ENCODE data around the gene PAX6.
A peak's percentile ranks its signal among the peaks of the same experiment; 100 is the strongest.

PAX6 gene

GRCh38 chr11:31822175-31822926 lies 11.2 kb upstream of the PAX6 start:
- no peak for DNase-seq

GRCh38 chr11:31821766-31822165 lies 10.6 kb upstream of the PAX6 start:
- DNase-seq = no peak

GRCh38 chr11:31821235-31821764 lies 10.2 kb upstream of the PAX6 start:
- DNase-seq = no peak

GRCh38 chr11:31820438-31820818 lies 9.3 kb upstream of the PAX6 start:
- no peak for DNase-seq

GRCh38 chr11:31819621-31820437 lies 8.7 kb upstream of the PAX6 start:
- no peak for DNase-seq

GRCh38 chr11:31818874-31819331 lies 7.8 kb upstream of the PAX6 start:
- no peak for DNase-seq

- no peak for DNase-seq
Measured at GRCh38 chr11:31818425-31818755, 7.3 kb upstream of the PAX6 start.

- no peak for DNase-seq
Measured at GRCh38 chr11:31817621-31818424, 6.7 kb upstream of the PAX6 start.

- no peak for DNase-seq
Measured at GRCh38 chr11:31817054-31817620, 6.0 kb upstream of the PAX6 start.

- DNase-seq = no peak
Measured at GRCh38 chr11:31816468-31817053, 5.4 kb upstream of the PAX6 start.

- DNase-seq = no peak
Measured at GRCh38 chr11:31815711-31816467, 4.8 kb upstream of the PAX6 start.

GRCh38 chr11:31814176-31814868 lies 3.2 kb upstream of the PAX6 start:
- DNase-seq = no peak

GRCh38 chr11:31813391-31814175 lies 2.5 kb upstream of the PAX6 start:
- DNase-seq = no peak

- no peak for DNase-seq
Measured at GRCh38 chr11:31812383-31813381, 1.6 kb upstream of the PAX6 start.

- peak; percentile 13 for DNase-seq
Measured at GRCh38 chr11:31809857-31810778, 1.0 kb downstream of the PAX6 start.

GRCh38 chr11:31809541-31809856 lies 1.6 kb downstream of the PAX6 start:
- DNase-seq = no peak

- no peak for DNase-seq
Measured at GRCh38 chr11:31808721-31809540, 2.2 kb downstream of the PAX6 start.

Measured in DMS153 (cell line).